Caki2 (cell line): ENCODE results near the gene FBL. TPM values are rescaled to one million over a fixed set of nuclear protein-coding genes. Genes with fewer than 3 reads are reported as not detected.
A peak's percentile ranks its signal among the peaks of the same experiment; 100 is the strongest.
"Not testable (repeated sequence)": the region's sequence is repeated elsewhere in the genome, so short reads cannot be mapped to it uniquely, and the experiment has no call there.

ENCODE experiments used
- DNase-seq: peaks from one replicate; pipeline ENCODE4 v3.0.0-alpha.2; 2015; ENCODE audit warnings: low read depth
- in situ Hi-C: cut with HindIII; loops from 2 replicates; pipeline ENCODE4 v1.10.0; 2016; ENCODE audit warnings: low sequenced_read_pairs, low pct_unique_long_range_greater_than_20kb, mixed read lengths
- total RNA-seq: library from RNA; depleted of rRNA; stranded (reverse); fragments of >200 nt; shearing (Covaris generic); gene quantifications from 2 replicates; pipeline ENCODE4 v1.2.3, GENCODE V29; 2014; ENCODE audit warnings: low replicate concordance; rRNA removed

Gene FBL
- total RNA-seq: 700 and 800 TPM in 2 replicates

GRCh38 chr19:39845933-39846677 lies at the start of gene FBL:
Gene FBL (minus strand): TSS chr19:39846379. CDS start chr19:39846300, 79 bp downstream.
- peak; percentile 84 for DNase-seq
- in situ Hi-C loops: no loop called here

DNA sequence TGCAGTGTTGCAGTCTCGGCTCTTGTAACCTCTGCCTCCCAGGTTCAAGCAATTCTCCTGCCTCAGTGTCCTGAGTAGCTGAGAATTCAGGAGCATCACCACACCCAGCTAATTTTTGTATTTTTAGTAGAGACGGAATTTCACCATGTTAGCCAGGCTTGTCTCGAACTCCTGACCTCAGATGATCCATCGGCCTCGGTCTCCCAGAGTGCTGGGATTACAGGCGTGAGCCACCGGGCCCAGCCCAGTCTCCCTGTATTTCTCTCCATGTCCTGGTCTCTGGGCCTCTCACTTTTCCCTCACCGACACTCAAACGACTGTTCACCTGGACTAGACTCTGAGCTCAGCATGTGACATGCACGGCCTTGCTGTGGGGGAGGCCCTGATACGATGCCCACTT lies 48.9 kb upstream of the FBL start:
- in situ Hi-C loops, DNase-seq: not testable (repeated sequence)

DNA sequence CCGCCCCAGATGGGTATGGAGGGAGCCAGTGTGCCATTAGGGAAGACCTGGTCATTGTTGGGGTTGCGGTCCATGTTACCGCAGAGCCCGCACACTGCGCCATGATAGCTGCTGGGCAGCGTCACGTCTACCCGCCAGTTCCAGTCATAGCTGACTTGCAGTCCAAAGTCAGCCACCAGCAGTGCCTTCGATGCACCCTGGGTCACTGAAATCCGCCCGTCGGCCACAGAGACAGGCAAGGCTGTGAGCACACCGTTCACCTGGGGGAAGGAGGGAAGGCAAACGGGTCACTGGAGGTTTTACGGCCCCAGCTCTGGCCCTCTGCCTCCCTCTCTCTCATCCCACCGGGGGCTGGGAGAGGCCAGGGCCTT lies 48.0 kb upstream of the FBL start:
- DNase-seq, in situ Hi-C loops: not testable (repeated sequence)

- DNase-seq, in situ Hi-C loops: not testable (repeated sequence)
These were observed 47.4 kb upstream of the FBL start for GRCh38 chr19:39893366-39894235.

GRCh38 chr19:39892506-39892902 lies 46.3 kb upstream of the FBL start:
- DNase-seq, in situ Hi-C loops: not testable (repeated sequence)

DNA sequence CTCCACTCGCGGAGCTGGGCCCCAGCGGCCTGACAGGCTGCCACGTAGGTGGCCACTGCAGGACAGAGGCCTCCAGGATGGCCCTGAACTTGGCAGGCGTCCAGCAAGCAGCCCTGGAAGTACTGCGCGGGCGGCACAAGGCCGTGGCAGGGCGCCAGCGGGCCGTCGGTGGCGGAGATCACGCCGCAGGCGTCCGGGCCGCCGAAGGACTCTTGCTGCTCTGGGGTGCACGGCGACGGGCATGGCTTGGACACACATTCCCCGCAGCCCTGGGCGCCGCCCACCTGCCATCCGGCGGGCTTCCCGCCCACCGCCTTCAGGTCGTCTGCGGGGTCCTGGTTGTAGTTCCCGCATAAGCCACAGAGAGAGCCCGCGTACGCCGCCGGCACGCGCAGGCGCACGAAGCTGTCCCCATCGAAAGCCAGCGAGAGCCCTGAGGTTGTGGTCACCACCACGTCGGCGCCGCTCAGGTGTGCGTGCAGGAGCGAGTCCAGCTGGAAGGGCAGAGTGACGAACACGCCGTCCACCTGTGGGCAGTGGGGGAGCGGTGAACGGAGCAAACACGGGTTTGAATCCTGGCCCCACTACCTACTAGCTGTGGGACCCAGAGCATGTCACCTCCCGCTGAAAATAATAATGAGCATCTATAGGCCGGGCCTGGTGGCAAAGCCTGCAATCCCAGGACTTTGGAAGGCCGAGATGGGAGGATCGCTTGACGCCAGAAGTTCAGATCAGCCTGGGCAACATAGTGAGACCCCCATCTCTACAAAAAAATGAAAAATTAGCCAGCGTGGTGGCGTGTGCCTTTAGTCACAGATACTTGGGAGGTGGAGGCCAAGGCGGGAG lies 45.7 kb upstream of the FBL start:
- DNase-seq, in situ Hi-C loops: not testable (repeated sequence)

GRCh38 chr19:39890755-39891551 lies 44.8 kb upstream of the FBL start:
- no peak for DNase-seq
- in situ Hi-C loops: no loop called here

- in situ Hi-C loops, DNase-seq: not testable (repeated sequence)
These were observed 43.9 kb upstream of the FBL start for GRCh38 chr19:39889872-39890754.

DNA sequence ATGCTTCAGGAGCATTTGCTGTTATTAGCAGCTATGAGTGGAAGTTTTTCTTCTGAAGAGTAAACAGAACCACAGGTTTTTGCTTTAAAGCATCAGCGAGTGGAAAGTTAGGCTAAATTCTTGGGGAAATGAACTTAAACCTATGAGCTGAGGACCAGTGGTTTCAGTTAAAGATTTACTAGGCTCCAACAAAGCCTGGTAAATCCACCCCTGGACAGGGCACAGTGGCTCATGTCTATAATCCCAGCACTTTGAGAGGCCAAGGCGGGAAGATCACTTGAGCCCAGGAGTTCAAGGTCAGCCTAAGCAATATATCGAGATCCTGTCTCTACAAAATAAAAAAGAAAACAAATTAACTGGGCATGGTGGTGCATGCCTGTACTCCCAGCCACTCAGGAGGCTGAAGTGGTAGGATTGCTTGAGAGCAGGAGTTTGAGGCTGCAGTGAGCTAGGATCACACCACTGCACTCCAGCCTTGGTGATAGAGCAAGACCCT lies 41.3 kb upstream of the FBL start:
- in situ Hi-C loops, DNase-seq: not testable (repeated sequence)

GRCh38 chr19:39885821-39886554 lies 39.8 kb upstream of the FBL start:
- in situ Hi-C loops, DNase-seq: not testable (repeated sequence)

DNA sequence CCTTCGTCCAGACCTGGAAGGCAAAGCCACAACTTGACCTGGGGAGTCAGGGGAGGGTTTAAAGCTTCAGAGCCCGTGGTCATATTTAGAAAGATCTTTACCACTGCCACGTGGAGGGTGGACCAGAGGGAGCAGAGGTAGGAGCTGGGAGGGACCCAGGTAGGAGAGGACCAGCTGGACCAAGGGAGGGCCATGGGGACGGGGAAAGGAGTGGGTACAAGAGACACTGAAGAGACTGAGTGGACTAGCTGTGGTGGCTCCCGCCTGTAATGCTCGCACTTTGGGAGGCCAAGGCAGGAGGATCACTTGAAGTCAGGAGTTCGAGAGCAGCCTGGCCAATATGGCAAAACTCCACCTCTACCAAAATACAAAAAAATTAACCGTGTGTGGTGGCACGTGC lies 38.5 kb upstream of the FBL start:
- DNase-seq, in situ Hi-C loops: not testable (repeated sequence)

- DNase-seq, in situ Hi-C loops: not testable (repeated sequence)
These were observed 36.5 kb upstream of the FBL start for GRCh38 chr19:39882645-39883044.

DNA sequence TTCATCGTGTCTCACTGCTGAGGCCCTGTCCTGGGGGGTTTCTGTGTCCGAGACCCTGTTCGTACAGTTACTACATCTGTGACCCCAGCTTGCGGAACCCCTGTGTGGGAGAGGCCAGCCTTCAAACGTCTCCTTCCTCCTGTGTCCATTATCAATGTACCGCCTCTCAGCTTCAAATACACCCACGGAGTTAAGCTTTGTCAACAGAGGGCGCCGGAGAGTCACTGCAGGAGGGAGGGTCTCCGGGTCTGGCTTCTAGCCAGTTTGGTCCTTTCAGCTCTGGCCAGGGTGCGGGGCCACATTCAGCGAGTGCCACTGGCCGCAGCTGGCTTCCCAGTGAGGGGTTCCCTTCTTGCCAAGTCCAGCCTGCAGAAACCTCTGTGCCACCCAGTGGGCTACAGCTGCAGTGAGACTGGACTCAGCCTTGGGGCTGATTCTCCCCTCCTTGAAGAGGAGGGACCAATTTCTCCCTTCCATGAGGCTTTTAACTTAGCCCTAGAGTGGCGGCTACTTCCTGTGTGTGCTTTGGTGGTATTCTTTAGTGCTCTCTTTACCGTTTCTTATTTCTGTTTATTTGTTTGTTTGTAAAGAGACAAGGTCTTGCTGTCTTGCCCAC lies 35.4 kb upstream of the FBL start:
- in situ Hi-C loops: not testable (repeated sequence)
- peak; percentile 27 for DNase-seq

- in situ Hi-C loops, DNase-seq: not testable (repeated sequence)
These were observed 34.1 kb upstream of the FBL start for GRCh38 chr19:39880241-39880640.

DNA sequence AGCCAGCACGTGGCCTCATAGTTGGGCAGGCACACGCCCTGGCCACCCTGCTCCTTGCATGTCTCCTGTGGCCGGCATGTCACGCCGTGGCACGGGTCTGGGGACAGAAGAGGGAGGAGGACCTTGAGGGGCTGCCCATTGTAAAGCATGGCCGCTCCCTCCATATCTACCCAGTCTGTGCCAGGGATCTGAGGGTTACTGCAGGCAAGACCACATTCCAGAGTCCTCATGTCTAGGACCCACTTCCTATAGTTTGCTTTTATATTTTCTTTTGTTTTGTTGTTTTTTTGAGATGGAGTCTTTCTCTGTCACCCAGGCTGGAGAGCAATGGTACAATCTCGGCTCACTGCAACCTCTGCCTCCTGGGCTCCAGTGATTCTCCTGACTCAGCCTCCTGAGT lies 33.6 kb upstream of the FBL start:
- DNase-seq, in situ Hi-C loops: not testable (repeated sequence)
